Endothelial cell of umbilical vein (primary cell): ENCODE results near the gene AHSA1. TPM values are rescaled to one million over a fixed set of nuclear protein-coding genes. Genes with fewer than 3 reads are reported as not detected.

ENCODE experiments used
- BruUV-seq: library from RNA; stranded (reverse); fragments of 400-500 nt; replicated peaks from 2 replicates; lab custom pipeline; 2021; lab: Mats Ljungman, UMichigan
- CTCF ChIA-PET: fragments of 300-600, 350-600 bp; sonication (Branson Sonifier 250); formaldehyde crosslinking; loops from one replicate; lab custom pipeline; 2021; ENCODE audit warnings: antibody characterized with exemption, inconsistent platforms; lab: Charles Lee
- POLR2A ChIA-PET: fragments of 300-600, 350-600 bp; sonication (Branson Sonifier 250); formaldehyde crosslinking; loops from one replicate; lab custom pipeline; 2021; ENCODE audit warnings: antibody characterized with exemption, inconsistent platforms; lab: Charles Lee
- DNase-seq: peaks from one replicate; pipeline ENCODE4 v3.0.0-alpha.2; 2011; ENCODE audit warnings: low read depth, low spot score
- FAIRE-seq: peaks from 2 replicates; lab custom pipeline; 2011; peaks lifted over from hg19 to GRCh38; lab: Jason Lieb, UNC
- H2AFZ ChIP-seq: 2 replicates; pipeline ENCODE4 v1.6.0; 2012; ENCODE audit warnings: low read depth, low read length, control low read depth, inconsistent platforms
- H3K27ac ChIP-seq: 2 replicates; pipeline ENCODE4 v1.5.1; 2011; ENCODE audit warnings: low read depth, mild to moderate bottlenecking, control low read depth, low read length, moderate library complexity; ENCODE audit not compliant: insufficient read depth
- H3K27me3 ChIP-seq, 2 experiments: 2 replicates each; pipeline versions ENCODE4 v1.6.0 to v1.6.1; 2011; ENCODE audit warnings: low read length in 2 of 2, mixed read lengths in 1 of 2; ENCODE audit not compliant: control insufficient read depth in 2 of 2, insufficient read depth in 2 of 2
- H3K36me3 ChIP-seq, 2 experiments: 2 replicates in 1 of 2; 3 replicates in 1 of 2; pipeline ENCODE4 v1.5.1; 2011; ENCODE audit warnings: low read length in 2 of 2, mild to moderate bottlenecking in 1 of 2, moderate library complexity in 1 of 2; ENCODE audit not compliant: control insufficient read depth in 2 of 2, insufficient read depth in 2 of 2; ENCODE audit errors: extremely low read depth in 1 of 2
- H3K4me1 ChIP-seq: 3 replicates; pipeline ENCODE4 v1.5.1; 2011; ENCODE audit warnings: mild to moderate bottlenecking, low read length; ENCODE audit not compliant: control insufficient read depth, insufficient read depth; ENCODE audit errors: extremely low read depth
- H3K4me2 ChIP-seq: 2 replicates; pipeline ENCODE4 v1.6.1; 2011; ENCODE audit warnings: low read length, control low read depth, mixed read lengths; ENCODE audit not compliant: insufficient read depth
- H3K4me3 ChIP-seq, 3 experiments: fragments of 200-600 bp in 1 of 3; sonication (generic), shearing (Covaris generic) in 1 of 3; replicated peaks in 1 of 3; 2 replicates each; pipeline ENCODE4 v1.5.1; 2011 to 2016; ENCODE audit warnings: control low read depth in 3 of 3, low read length in 3 of 3, mild to moderate bottlenecking in 2 of 3, inconsistent platforms in 1 of 3, low read depth in 1 of 3, moderate library complexity in 1 of 3; ENCODE audit not compliant: insufficient read depth in 1 of 3
- H3K79me2 ChIP-seq: 2 replicates; pipeline ENCODE4 v1.6.0; 2012; ENCODE audit warnings: low read length, inconsistent platforms; ENCODE audit not compliant: control insufficient read depth, insufficient read depth
- H3K9ac ChIP-seq: replicated peaks from 2 replicates; pipeline ENCODE3; 2011; ENCODE audit warnings: low read length, control low read depth; ENCODE audit not compliant: insufficient read depth; ENCODE audit errors: extremely low read depth
- H3K9me1 ChIP-seq: replicated peaks from 3 replicates; pipeline ENCODE4 v1.6.0; 2011; ENCODE audit warnings: mild to moderate bottlenecking, low read length; ENCODE audit not compliant: control insufficient read depth, insufficient read depth; ENCODE audit errors: extremely low read depth
- H3K9me3 ChIP-seq: replicated peaks from 2 replicates; pipeline ENCODE4 v1.5.1; 2012; ENCODE audit warnings: low read length, inconsistent platforms; ENCODE audit not compliant: control insufficient read depth, insufficient read depth
- H4K20me1 ChIP-seq: replicated peaks from 2 replicates; pipeline ENCODE3; 2011; ENCODE audit warnings: mild to moderate bottlenecking, low read length; ENCODE audit not compliant: control insufficient read depth, insufficient read depth; ENCODE audit errors: extremely low read depth
- FOS ChIP-seq: IDR thresholded peaks from 2 replicates; pipeline ENCODE4 v1.6.1; 2011; ENCODE audit warnings: mild to moderate bottlenecking, low read length, moderate library complexity, borderline replicate concordance; ENCODE audit not compliant: insufficient read depth
- GATA2 ChIP-seq: IDR thresholded peaks from 2 replicates; pipeline ENCODE4 v1.7.0; 2011; ENCODE audit warnings: low read depth, mild to moderate bottlenecking, moderate library complexity, mixed read lengths, low read length; ENCODE audit not compliant: insufficient read length, insufficient read depth
- JUN ChIP-seq: IDR thresholded peaks from 2 replicates; pipeline ENCODE4 v1.6.1; 2011; ENCODE audit warnings: borderline replicate concordance, low read depth; ENCODE audit not compliant: insufficient read length, insufficient read depth
- MYC ChIP-seq: IDR thresholded peaks from one replicate; pipeline ENCODE4 v1.6.1; 2011; ENCODE audit warnings: mild to moderate bottlenecking, low read depth, low read length
- POLR2AphosphoS5 ChIP-seq: IDR thresholded peaks from 2 replicates; pipeline ENCODE4 v1.6.1; 2012; ENCODE audit warnings: low read depth, mild to moderate bottlenecking, control low read depth, low read length, moderate library complexity; ENCODE audit not compliant: insufficient read depth
- dilution Hi-C: fragments of 300-500 bp; cut with MboI; formaldehyde crosslinking; loops from one replicate; pipeline ENCODE4 v1.15.0; 2019; ENCODE audit warnings: low sequenced_read_pairs; ENCODE audit not compliant: extremely low pct_ligation_motif_present
- intact Hi-C: fragments of 100-400 bp; cut with micrococcal nuclease; formaldehyde crosslinking; loops from one replicate; pipeline ENCODE4 v1.10.0; 2022
- polyA plus RNA-seq, 4 experiments: library from polyadenylated mRNA; depleted of rRNA in 3 of 4; stranded (reverse) in 3 of 4; unstranded in 1 of 4; fragments of >200 nt; gene quantifications; 2 replicates each; pipeline versions ENCODE4 v1.2.1 to v1.2.3, GENCODE V29; 2011 to 2012; ENCODE audit warnings: missing spikeins in 1 of 4
- total RNA-seq: library from RNA; stranded (reverse); gene quantifications from 2 replicates; pipeline ENCODE4 v1.2.3, GENCODE V29; 2021
- TF ChIP-seq, protein P1 (sequence below), 2 donors: IDR thresholded peaks; 1 replicate in 1 of 2; 2 replicates in 1 of 2; pipeline ENCODE4 v1.5.1; 2011; ENCODE audit warnings: low read length in 2 of 2, mild to moderate bottlenecking in 2 of 2, moderate library complexity in 2 of 2, control low read depth in 1 of 2, inconsistent platforms in 1 of 2, low read depth in 1 of 2; ENCODE audit not compliant: insufficient read depth in 1 of 2; ENCODE audit errors: extremely low read depth in 1 of 2

The AHSA1 gene
- total and polyA plus RNA-seq, 2 donors (not counting 3 experiments of a cell fraction or from before 2014, with no cell fraction given): 122 to 166 TPM

- H4K20me1 ChIP-seq: no peaks in the 10 kb centered on the region
- peaks cover 7% of the 10 kb centered on the region for H3K4me1 ChIP-seq
- H3K9me3 ChIP-seq: no peaks in the 10 kb centered on the region
- H3K4me2 ChIP-seq: no peak overlapping the region
- H2AFZ ChIP-seq: no peak overlapping the region
- BruUV-seq: no TSS peak
- no peak overlapping the region for H3K27ac ChIP-seq
- H3K9me1 ChIP-seq: no peaks in the 10 kb centered on the region
- H3K9ac ChIP-seq: no peak overlapping the region
- dilution Hi-C loops: no loop called here
- peaks cover 17 to 27% of the 10 kb centered on the region in 2 experiments for H3K27me3 ChIP-seq
- FAIRE-seq: no peak
- H3K4me3 ChIP-seq: no peak overlapping the region
- no peaks in the 10 kb centered on the region for H3K79me2 ChIP-seq
- H3K36me3 ChIP-seq: no peaks in the 10 kb centered on the region
- ChIA-PET CTCF (no interaction called here), POLR2A (no interaction called here)
- intact Hi-C loops: no loop called here
- TF ChIP-seq, protein P1, sequence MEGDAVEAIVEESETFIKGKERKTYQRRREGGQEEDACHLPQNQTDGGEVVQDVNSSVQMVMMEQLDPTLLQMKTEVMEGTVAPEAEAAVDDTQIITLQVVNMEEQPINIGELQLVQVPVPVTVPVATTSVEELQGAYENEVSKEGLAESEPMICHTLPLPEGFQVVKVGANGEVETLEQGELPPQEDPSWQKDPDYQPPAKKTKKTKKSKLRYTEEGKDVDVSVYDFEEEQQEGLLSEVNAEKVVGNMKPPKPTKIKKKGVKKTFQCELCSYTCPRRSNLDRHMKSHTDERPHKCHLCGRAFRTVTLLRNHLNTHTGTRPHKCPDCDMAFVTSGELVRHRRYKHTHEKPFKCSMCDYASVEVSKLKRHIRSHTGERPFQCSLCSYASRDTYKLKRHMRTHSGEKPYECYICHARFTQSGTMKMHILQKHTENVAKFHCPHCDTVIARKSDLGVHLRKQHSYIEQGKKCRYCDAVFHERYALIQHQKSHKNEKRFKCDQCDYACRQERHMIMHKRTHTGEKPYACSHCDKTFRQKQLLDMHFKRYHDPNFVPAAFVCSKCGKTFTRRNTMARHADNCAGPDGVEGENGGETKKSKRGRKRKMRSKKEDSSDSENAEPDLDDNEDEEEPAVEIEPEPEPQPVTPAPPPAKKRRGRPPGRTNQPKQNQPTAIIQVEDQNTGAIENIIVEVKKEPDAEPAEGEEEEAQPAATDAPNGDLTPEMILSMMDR (IDR thresholded peaks at IDR 0.05; ENCODE audit: extremely low read depth in 1 of 2, insufficient read depth in 1 of 2, low read depth in 1 of 2, low read length in 2 of 2): no peak
- no peak for TF ChIP-seq FOS
- no peak for TF ChIP-seq POLR2AphosphoS5
- no peak for TF ChIP-seq JUN
- no peak for TF ChIP-seq MYC
- TF ChIP-seq GATA2: no peak
- no peak for DNase-seq
Measured at GRCh38 chr14:77495334-77495733, 37.4 kb downstream of the AHSA1 start.
